ENCODE results near the gene MYO1D.

MYO1D gene

DNA sequence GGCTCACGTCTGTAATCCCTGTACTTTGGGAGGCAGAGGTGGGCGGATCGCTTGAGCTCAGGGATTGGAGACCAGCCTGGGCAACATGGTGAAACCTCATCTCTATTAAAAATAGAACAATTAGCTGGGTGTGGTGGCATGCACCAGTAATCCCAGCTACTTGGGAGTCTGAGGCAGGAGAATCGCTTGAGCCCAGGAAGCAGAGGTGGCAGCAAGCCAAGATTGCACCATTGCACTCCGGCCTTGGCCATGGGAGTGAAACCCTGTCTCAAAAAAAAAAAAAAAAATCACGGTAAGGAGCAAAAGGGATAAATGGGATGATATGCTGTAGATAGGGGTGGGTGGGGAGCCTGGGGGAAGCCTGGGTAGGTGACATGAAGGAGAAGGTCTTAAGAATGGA is 30.7 kb upstream of the MYO1D start:
- TF ChIP-seq, protein P1, sequence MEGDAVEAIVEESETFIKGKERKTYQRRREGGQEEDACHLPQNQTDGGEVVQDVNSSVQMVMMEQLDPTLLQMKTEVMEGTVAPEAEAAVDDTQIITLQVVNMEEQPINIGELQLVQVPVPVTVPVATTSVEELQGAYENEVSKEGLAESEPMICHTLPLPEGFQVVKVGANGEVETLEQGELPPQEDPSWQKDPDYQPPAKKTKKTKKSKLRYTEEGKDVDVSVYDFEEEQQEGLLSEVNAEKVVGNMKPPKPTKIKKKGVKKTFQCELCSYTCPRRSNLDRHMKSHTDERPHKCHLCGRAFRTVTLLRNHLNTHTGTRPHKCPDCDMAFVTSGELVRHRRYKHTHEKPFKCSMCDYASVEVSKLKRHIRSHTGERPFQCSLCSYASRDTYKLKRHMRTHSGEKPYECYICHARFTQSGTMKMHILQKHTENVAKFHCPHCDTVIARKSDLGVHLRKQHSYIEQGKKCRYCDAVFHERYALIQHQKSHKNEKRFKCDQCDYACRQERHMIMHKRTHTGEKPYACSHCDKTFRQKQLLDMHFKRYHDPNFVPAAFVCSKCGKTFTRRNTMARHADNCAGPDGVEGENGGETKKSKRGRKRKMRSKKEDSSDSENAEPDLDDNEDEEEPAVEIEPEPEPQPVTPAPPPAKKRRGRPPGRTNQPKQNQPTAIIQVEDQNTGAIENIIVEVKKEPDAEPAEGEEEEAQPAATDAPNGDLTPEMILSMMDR (conservative IDR thresholded peaks at IDR 0.05; ENCODE audit: low read depth, low read length), result no peak

DNA sequence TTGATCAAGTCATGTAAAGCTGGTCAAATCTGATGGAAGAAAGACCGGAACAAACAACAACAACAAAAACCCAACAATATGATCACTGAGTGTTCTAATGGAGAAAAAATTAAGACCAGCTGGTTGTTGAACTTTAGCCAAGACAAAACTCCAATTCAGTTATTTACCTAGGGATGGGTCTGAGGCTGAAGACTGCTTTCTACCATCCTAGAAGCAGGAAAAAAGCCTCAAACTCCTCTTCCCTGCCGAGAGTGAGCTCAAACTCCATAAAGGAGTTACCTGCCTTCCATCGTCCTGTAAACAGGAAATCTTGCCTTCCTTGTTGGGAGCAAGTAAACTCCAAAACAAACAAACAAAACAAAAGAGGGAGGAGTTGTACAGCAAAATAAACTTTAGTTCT is 28.0 kb upstream of the MYO1D start:
- no peak for DNase-seq (ENCODE audit: low read depth)
- TF ChIP-seq, protein P1 (conservative IDR thresholded peaks at IDR 0.05; ENCODE audit: low read depth, low read length), result no peak

More for the DNA sequence above, 30.7 kb upstream of the MYO1D start:
- H3K4me3 ChIP-seq (ENCODE audit: low read length), result no peak overlapping the region
- no peak for DNase-seq (ENCODE audit: low read depth)

DNA sequence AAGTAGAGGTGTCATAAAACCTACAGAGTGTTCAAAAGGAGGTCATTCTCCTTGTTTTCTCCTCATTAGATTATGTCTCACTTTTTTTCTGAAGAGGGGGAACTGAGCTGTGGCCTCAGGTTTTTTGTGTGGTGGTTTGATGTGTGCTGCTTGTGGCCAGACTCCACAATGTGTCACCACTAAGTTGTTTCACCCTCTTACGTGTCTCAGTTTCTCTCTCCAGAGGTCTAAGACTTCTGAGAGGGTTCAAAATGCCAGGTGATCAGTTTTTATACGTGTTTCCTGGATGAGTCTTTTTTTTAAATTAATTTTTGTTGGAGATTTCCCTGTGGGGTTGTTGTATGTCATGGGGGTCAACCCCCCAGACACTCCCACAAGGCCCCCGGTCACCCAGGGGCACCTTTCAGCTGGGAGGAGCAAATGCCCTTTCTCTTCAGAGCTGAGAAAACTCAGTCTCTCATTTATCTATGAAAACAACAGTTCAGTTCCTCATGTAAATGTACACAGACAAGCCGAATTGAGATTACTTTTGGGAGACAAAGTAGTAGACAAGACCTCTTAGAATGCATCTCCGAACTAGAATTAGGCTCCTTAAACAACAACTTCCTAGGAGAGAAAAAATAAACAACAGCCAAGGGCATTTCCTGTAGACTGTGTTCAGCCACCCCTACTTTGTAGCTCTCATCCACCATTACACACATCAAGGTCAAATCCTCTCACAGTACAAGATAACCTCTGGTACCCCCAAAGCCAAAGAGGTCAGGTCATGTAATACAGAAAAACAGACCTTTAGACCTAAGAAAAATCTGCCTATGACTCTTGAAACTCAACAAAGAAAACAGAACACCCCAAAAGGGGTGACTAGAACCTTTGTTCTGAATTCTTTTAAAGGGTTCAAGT is 27.1 kb upstream of the MYO1D start:
- H3K4me3 ChIP-seq (ENCODE audit: low read length), result no peak overlapping the region
- DNase-seq (ENCODE audit: low read depth), result no peak
- TF ChIP-seq, protein P1 (conservative IDR thresholded peaks at IDR 0.05; ENCODE audit: low read depth, low read length), result no peak

More for the DNA sequence above, 28.0 kb upstream of the MYO1D start:
- H3K4me3 ChIP-seq (ENCODE audit: low read length), result no peak overlapping the region

DNA sequence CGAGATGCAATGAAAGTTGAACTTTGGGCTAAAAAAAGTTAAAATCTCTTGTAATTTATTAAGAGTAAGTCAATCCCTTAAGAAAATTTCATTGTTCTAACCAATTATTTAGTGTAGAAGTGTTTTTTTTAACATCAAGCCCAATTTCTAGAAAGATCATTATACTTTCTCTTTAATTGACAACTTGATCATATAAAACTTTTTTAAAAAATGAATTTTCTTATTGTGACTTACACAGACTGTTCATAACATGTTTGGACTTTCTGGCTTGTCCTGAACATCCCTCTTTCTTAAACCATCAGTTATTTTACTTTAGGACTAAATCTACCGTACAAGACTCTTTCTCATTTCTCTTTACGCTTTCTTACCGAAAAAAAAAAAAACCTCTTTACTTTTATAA is 24.8 kb upstream of the MYO1D start:
- TF ChIP-seq, protein P1 (conservative IDR thresholded peaks at IDR 0.05; ENCODE audit: low read depth, low read length), result no peak
- no peak overlapping the region for H3K4me3 ChIP-seq (ENCODE audit: low read length)
- no peak for DNase-seq (ENCODE audit: low read depth)

DNA sequence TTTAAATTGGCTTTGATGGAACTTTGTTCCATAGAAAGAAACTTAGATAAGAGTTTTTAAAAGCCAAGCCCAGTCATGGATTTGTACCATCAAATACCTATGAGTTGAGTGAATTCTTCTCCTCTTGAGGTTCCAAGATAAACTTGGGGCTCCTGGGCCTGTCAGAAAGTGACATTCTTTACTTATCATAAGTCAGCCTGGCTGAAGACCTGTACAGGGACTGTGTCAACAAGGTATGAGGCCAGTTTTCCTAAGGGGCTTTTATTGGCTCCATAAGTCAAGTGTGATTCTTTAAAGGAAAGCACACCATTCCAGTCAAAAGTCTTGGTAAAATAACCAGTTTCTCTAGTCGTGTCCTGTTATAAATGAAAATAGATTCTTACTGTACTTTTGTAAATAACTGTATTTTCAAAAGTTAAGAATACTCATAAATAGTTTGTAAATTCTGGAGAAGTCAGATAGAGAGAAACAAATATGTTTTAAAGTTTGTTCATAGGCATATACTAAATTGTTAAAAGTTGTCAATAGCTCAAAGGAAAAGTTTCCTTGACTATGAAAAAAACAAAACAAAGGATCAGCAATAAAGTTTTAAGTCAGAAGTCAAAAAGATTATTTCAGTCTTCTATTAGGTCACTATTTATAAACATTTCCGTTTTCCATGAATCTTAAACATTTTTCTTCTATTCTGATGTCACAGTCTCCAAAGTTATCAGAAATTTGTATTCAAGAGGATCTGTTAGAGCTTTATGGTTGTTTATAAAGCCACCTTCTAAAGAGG is 22.5 kb upstream of the MYO1D start:
- TF ChIP-seq, protein P1 (conservative IDR thresholded peaks at IDR 0.05; ENCODE audit: low read depth, low read length), result no peak
- DNase-seq (ENCODE audit: low read depth), result no peak
- no peak overlapping the region for H3K4me3 ChIP-seq (ENCODE audit: low read length)

DNA sequence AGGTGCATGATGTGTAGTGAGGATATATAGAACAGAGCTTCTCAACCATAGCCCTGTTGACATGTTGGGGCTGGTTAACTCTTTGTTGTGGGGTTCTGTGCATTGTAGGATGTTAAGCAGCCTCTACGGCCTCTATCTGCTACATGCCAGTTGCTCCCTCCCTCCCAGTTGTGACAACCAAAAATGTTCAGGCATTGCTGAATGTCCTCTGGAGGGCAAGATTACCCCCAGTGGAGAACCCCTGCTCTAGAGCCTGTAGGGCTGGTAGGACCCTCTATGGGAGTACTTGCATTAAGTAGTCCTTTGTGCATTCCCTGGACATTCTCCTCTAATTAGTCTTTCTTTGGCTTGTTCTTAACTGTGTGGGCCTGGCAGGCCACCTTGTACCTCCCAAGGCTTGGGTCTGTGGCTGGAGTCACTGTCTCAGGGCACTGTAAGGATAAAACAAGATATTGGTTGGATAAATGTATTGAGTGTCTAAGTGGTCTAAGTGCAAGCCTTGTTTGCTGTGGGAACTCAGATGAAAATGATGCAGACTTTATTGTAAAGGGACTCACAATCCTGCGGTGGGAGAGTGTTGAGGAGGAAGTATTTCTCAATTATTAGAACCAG is 19.8 kb upstream of the MYO1D start:
- DNase-seq (ENCODE audit: low read depth), result no peak
- TF ChIP-seq, protein P1 (conservative IDR thresholded peaks at IDR 0.05; ENCODE audit: low read depth, low read length), result no peak
- no peak overlapping the region for H3K4me3 ChIP-seq (ENCODE audit: low read length)
